GM18909 (cell line): Measurements from ENCODE around the gene BRAF.
"Not testable (repeated sequence)": the region's sequence is repeated elsewhere in the genome, so short reads cannot be mapped to it uniquely, and the experiment has no call there.

Source experiments
- ATAC-seq: cut with Tn5 transposase; IDR thresholded peaks from one replicate; pipeline ENCODE4 v1.9.1; 2021; ENCODE audit warnings: mild to moderate bottlenecking; ENCODE audit not compliant: unreplicated experiment, poor library complexity

The BRAF gene

DNA sequence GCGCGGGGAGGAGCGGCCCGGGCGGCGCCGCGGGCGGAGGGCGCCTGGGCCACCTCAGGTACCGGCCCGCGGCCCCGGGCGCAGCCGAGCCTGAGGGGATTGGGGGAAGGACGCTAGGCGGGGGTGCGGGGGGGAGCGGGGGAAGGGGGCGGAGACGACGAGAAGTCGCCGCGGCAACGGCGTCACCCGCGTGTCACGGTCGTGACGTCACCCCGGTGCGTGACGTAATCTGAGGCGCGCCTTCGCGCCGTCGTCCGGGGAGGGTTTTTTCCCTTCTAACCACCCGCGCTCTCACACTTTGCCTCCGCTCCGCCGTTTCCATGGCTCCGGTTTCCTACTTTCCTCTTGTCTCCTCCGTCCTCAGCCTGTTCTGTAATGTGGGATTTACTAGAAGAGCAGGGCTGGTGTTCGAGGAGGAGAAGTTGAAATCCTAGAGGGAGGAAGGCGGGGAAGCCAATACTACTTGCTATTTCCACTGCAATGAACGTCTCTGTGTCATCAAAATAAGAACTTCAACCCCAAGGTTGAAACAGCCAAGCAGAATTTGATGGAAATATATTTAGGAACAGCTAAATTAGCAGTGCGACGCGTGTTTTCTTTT, at the start of gene BRAF:
Gene BRAF, minus strand, starts transcription at position 109 of the 601 bp plus-strand sequence. CDS start 226 bp downstream, outside the sequence.
- ATAC-seq: peak; percentile 56

DNA sequence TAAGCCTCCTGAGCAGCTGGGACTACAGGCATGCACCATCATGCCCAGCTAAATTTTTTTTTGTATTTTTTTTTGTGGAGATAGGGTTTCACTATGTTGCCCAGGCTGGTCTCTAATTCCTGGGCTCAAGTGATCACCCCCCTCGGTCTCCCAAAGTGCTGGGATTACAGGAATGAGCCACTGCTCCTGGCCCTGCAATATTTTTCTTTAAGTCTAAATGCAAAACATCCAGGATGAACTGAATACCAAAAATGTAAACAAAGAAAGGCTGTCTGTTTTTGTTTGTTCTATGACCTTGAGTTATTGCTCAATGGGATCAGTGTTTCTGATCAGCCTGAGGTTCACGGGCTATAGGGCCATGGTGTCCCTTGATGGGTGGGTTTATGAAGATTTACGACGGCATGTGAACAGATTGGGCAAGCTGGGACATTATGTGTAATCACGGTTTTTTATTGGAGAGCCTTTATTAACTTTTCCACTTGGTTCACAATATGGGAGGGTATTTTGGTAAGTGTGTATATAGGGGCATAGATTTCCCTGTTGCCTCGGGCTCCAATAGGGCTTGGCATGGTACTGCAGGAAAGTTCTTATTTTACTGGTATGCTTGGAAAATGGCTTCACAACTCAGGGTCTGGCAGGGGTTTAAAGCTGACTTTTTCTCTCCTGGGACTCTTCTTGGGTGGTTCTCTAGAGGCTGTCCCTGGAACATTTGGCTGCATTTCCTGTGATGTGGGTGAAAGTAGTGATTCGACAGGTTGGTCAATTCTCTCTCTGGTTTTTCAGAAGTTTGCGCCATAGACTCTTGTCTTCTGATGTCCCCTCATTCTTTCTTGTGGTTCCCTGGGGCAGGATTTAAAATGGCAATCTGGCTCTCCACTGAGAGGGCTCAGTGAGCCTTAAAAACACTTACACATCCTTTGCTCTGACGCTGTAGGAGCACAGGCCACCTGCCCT, 48.4 kb upstream of the BRAF start:
- ATAC-seq: no peak

DNA sequence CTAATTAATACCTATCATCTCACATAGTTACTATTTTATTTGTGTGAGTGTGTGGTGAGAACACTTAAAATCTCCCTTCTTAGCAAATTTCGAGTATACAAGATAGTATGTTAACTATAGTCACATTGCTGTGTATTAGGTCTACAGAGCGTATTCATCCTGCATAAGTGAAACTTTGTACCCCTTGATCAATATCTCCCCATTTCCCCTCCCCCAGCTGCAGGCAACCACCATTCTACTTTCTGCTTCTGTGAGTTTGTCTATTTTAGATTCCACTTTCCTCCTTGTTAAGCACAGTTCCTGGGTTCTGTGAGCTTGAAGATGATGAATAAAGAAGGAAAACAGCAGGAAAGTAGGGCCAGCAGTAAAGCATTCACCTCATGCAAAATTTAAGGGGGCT, 47.6 kb upstream of the BRAF start:
- no peak for ATAC-seq

DNA sequence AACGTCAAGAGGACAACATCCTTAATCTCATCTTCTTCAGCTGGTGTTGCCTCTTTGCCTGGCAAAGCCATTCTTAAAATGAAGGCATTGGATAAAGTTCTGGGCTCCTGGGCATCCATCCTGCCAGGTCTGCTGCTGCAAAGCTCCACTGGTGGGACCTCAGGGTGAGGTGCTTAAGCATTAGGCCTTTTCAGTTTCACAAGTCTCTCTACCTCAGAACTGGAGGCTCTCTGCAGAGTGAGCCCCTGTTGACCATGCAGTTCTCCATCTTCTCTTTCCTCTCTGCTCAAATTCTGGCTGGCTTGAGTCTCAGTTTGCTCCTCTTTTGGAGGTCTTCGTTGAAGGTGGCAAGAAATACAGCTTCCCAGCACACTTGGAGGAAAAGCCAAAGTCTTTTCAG, 42.7 kb upstream of the BRAF start:
- no peak for ATAC-seq

DNA sequence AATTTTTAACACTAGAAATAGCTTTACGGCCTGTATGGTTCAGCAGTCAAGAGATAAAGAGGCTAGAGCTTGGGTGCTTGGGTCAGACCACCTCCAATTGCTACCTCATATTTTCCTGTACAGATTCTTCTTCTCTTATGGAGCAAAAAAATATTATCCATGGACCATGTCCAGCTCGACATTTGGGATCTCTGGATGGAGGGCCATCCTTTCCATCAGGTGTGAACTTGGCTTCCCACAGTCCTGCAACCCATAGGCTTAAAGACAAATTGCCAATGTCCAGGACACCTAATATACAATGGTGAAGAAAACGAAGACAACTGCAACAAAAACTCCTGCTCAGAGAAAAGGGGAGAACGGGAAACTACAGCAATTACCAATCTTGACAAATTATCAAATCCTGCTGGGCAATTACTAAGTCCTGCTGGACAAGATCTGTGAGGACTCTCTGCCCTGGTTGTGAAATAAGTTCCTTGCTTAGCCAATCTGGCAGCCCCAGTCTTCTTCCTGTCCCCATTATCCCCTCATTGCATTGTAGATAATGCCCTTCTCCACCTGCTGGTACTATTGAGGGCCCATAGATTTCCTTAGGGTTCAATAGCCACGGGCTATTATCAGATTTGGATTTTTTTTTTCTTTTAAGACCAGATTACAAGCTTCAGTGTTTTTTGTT, 42.0 kb upstream of the BRAF start:
- no peak for ATAC-seq

DNA sequence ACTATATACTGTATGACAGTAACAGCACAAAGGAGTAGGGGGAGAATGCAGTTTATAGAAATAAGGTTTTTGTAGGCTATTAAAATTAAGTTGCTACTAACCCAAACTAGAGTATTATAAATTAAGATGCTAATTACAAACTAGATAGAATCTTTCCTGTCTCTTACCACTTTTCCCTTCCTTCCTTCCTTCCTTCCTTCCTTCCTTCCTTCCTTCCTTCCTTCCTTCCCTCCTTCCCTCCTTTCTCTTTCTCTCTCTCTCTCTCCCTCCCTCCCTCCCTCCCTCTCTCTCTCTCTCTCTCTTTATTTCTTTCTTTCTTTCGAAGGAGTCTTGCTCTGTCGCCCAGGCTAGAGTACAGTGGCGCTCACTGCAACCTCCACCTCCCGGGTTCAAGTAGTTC, 36.4 kb upstream of the BRAF start:
- ATAC-seq: no peak

DNA sequence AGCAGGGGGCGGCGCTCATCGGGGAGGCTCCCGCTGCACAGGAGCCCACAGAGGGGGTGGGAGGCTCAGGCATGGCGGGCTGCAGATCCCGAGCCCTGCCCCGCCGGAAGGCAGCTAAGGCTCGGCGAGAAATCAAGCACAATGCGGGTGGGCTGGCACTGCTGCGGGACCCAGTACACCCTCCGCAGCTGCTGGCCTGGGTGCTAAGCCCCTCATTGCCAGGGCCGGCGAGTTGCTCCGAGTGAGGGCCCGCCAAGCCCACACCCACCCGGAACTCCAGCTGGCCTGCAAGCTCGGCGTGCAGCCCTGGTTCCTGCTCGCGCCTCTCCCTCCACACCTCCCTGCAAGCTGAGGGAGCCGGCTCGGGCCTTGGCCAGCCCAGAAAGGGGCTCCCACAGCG, 32.3 kb upstream of the BRAF start:
- ATAC-seq: not testable (repeated sequence)

DNA sequence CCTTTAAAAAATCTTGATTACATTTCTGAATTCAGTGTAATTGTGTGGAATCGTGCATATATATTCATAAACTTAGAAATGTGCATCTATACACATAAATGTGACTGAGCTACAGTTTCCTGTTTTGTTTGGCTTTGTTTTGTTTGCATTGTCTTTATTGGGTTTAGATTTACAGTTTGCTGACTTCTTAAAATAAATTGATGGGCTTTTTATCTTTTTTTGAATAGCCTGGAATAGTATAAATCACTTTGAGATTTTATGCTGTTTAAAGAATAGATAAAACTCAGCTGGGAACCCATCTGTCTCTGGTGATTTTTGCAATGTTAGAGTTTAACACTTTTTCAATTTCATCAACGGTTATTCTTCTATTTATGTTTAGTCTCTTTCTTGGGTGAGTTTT, 21.2 kb upstream of the BRAF start:
- no peak for ATAC-seq

DNA sequence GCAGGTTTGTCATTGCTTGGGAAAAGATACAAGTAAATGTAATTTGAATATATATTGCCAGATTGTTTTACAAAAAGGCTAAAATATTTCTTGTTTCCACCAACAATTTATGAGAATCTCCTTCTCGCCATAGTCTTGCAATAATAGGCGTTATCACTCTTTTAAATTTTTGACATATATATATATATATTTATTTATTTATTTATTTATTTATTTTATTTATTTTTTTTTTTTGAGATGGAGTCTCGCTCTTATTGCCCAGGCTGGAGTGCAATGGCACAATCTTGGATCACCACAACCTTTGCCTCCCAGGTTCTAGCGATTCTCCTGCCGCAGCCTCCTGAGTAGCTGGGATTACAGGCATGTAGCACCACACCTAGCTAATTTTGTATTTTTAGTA, 17.5 kb upstream of the BRAF start:
- not testable (repeated sequence) for ATAC-seq

DNA sequence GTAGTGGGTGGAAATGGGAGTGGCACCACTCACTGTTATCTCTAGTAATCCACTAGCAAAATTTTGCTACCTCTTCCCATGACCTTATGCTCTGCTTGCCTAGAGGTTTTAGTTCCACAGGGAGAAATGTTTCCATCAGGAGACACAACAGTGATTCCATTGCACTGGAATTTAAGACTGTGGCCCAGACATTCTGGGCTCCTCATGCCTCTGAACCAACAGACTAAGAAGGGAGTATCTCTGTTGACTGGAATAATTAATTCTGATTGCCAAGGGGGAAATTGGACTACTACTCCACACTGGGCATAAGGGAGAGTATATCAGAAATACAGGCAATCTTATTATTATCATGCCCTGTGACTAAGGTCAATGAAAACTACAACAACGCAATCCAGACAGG, 16.2 kb upstream of the BRAF start:
- ATAC-seq: no peak

DNA sequence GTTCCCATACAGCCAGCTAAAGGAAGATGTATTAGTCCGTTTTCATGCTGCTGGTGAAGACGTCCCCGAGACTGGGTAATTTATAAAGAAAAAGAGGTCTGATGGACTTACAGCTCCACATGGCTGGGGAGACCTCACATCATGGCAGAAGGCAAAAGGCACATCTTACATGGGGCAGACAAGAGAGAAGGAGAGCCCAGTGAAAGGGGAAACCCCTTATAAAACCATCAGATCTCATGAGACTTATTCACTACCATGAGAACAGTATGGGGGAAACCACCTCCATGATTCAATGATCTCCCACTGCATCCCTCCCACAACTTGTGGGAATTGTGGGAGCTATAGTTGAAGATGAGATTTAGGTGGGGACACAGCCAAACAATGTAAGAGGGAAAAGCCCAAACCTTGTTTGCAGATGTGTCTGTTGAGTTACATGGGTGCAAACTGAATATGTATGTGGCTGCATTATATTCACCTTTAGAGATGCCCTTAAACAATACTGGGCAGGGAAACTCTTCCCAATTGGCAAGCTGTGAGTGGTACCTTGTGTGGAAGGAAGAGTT, 13.1 kb upstream of the BRAF start:
- ATAC-seq: no peak

DNA sequence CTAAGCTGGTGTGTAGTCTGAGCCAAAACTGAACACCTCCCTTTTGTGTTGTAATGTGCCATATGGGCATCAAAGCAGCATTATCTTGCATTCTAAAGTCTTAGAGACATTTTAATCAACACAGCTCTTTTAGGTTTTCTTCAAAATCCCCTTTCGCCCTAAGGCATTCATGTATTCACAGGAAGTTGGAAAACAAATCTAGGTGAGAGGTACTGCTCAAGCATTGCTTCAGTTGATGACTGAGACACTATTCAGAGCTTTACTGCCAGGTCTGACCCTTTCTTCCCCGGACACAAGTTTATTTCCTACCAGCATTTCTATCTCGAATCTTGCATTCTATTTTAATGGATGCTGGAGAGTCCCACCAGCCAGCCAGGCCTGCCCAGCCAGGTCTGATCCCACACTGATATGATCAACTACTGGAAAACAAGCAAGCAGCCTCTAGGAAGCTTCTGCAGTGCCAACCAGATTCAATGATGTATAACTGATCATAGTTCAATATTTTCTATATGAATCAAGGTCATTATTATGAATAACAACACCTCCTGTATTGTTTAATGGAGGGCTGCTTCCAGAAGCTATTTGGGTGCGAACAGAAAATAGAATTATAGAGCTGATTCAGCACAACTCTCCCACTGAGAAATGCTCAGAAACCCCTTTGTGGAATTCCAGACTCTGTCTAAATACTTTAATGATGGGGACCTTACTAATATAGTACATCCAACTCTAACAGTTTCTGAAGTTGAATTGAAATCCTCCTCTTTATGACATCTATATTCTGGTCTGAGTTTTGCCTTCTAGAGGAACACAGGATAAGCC, 4.0 kb upstream of the BRAF start:
- ATAC-seq: no peak

DNA sequence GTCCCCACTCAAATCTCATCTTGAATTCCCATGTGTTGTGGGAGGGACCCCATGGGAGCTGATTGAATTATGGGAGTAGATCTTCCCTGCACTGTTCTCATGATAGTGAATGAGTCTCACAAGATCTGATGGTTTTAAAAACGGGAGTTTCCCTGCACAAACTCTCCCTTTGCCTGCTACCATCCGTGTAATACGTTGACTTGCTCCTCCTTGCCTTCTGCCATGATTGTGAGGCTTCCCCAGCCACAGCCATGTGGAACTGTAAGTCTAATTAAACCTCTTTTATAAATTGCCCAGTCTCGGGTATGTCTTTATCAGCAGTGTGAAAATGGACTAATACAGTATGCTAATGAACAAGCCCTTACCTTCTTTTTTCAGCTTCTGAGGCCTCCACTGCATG, 3.2 kb upstream of the BRAF start:
- ATAC-seq: not testable (repeated sequence)

DNA sequence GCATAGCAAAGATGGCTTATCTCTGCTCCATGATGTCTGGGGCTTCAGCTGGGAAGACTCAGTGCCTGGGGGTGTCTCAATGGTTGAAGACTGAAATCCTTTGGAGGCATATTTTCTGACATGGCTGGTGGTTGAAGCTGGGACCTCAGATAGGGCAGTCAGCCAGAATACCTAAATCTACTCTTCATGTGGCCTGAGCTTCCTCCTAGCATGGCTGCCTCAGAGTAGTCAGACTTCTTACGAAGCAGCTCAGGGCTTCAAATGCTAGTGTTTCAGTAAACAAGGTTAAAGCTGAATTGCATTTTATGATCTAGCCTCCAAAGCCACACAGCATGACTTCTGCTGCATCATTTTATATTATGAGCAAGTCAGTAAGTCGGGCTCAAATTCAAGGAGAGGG, 2.6 kb upstream of the BRAF start:
- no peak for ATAC-seq

DNA sequence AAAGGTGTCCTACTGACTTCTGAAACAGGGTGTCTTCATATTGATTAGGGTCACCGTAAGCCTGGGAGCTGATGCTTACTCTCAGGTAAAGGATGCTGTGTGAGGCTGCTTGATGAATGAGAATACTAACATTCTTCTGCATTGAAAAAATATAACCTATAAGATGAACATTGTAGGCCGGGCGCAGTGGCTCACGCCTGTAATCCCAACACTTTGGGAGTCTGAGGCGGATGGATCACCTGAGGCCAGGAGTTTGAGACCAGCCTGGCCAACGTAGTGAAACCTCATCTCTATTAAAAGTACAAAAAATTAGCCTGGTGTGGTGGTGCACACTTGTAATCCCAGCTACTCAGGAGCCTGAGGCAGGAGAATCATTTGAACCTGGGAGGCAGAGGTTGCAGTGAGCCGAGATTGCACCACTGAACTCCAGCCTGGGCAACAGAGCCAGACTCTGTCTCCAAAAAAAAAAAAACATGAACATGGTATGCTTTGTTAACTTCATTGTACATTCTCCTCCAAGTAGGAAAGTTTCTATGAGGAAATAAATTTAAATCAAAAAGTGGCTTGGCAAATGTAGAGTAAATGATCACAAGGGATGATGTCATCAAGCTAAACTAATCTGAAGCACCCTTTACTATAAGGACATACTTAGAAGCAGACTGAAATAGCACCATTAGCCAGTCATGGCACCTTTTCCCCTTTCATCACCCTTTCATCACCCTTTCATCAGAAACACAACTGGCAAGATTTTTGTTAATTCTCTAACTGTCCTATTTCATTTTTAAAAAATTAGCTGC, 1.5 kb upstream of the BRAF start:
- no peak for ATAC-seq

DNA sequence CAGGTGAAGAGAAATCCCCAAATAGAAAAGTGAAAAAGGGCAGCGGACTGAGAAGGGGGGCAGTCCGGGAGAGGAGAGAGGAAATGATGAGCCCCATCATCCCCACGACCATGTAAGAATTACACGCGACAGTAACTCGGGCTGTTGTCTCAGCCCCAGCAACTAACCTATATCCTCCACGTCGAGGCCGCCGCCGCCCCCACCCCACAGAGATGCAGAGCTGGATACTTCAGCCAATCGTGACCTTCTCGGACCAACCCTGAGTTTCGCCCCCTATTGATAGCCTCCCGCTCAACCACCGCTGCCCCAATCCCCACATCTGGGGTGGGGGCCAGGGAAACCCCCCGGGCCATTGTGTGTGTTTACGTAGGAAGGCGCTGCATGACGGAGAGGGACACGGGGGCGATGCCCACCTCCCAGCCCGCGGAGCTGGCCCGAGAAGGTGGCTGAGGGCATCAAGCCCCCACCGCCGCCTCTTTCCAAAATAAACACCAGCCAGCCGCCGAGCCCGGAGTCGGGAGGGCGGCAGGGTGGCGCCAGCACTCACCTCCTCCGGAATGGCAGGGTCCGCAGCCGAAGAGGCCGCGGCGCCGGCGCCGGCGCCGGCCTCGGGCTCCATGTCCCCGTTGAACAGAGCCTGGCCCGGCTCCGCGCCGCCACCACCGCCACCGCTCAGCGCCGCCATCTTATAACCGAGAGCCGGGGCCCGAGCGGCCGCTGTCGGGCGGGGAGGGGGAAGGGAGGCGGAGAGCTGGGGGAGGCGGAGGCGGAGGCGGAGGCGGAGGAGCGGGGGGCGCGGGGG, 509 bp downstream of the BRAF start:
- peak; percentile 90 for ATAC-seq

DNA sequence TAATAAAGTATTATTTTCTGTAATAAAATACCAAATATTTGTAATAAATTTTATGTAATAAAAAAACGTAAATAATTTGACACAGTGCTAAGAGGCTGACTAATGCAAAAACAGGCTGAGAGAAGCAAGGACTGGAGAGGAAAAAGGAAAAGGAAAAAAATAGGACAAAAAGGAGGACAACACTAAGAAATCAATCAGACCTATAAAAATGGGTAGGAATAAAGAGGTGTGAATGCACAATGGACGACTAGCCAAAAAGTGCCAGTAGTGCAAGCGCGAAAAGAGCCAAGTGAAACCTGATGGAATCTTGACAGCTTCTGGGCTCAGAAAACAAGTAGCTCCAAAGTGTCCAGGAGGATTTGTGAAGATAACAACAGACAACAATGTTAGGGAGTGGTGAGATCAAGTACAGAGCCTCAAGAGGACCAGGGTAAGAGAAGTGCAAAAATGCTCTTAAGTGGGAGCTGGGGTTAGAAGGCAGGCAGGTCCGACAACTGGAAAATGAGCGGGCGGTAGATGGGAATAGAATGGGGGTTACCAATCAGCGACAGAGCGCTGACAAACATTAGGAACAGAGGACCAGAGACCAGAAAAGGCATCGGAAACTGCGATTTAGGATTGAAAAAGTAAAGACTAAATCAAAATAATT, 1.2 kb downstream of the BRAF start:
- ATAC-seq: peak; percentile 8

DNA sequence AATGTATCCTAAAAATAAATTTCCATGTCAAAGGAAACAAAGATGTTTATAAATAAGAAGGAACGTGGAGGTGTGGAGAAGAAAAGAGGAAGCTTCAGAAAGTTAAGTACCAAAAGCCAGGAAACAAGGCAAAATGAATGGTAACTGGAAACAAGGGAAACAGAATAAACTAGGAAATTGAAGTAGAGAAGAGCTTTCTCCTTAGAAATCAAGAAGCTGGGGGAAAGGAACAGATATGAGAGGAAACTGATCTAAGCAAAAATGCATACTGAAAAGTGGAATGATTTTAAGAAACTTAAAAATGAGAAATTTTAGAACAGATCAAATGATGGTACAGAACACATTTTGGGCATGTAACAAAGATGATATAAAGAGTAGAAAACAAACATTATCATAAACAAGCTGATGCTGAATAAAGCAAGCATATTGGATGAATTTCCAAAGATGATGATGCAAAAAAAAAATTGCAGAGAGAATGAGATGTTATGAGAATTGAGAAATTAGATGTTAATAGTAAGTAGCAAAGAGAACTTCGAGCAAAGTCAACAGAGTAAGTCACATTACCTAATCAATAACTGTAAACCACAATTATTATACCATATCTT, 1.9 kb downstream of the BRAF start:
- ATAC-seq: no peak
